KMS-11 (cell line): ENCODE measurements around the gene PTPRR.

Experiments used
- H2AFZ ChIP-seq: fragments of 200-600 bp; sonication (generic); 2 replicates; pipeline ENCODE4 v1.6.1; 2016; ENCODE audit warnings: antibody characterized with exemption, mixed run types, low read depth
- H3K27ac ChIP-seq: fragments of 200-600 bp; sonication (generic); 2 replicates; pipeline ENCODE4 v1.6.1; 2016; ENCODE audit warnings: mild to moderate bottlenecking, mixed run types
- H3K27me3 ChIP-seq: fragments of 200-600 bp; sonication (generic); 2 replicates; pipeline ENCODE4 v1.6.1; 2017; ENCODE audit warnings: mild to moderate bottlenecking, low read depth, mixed run types, moderate library complexity; ENCODE audit not compliant: insufficient read depth
- H3K36me3 ChIP-seq: fragments of 200-600 bp; sonication (generic); 2 replicates; pipeline ENCODE4 v1.6.1; 2017; ENCODE audit warnings: mild to moderate bottlenecking, mixed run types; ENCODE audit not compliant: insufficient read depth
- H3K4me1 ChIP-seq: fragments of 200-600 bp; sonication (generic); 2 replicates; pipeline ENCODE4 v1.6.1; 2016; ENCODE audit warnings: mild to moderate bottlenecking, low read depth, mixed run types; ENCODE audit not compliant: poor library complexity, severe bottlenecking
- H3K4me2 ChIP-seq: fragments of 200-600 bp; sonication (generic); 2 replicates; pipeline ENCODE4 v1.7.0; 2016; ENCODE audit warnings: mild to moderate bottlenecking, mixed run types
- H3K4me3 ChIP-seq: fragments of 200-600 bp; sonication (generic); IDR thresholded peaks from 2 replicates; pipeline ENCODE4 v1.6.1; 2017; ENCODE audit warnings: low read depth, low read length, mixed read lengths; ENCODE audit not compliant: insufficient read depth
- H3K79me2 ChIP-seq: fragments of 200-600 bp; sonication (generic); 2 replicates; pipeline ENCODE4 v1.6.1; 2016; ENCODE audit warnings: low read depth, mixed run types; ENCODE audit not compliant: insufficient read depth
- H3K9ac ChIP-seq: fragments of 200-600 bp; sonication (generic); 2 replicates; pipeline ENCODE4 v1.6.1; 2016; ENCODE audit warnings: mild to moderate bottlenecking, mixed run types
- H4K20me1 ChIP-seq: fragments of 200-600 bp; sonication (generic); 2 replicates; pipeline ENCODE4 v1.6.1; 2016; ENCODE audit warnings: mild to moderate bottlenecking, mixed run types; ENCODE audit not compliant: insufficient read depth
- CTCF ChIP-seq: fragments of 200-600 bp; sonication (generic); conservative IDR thresholded peaks from 2 replicates; pipeline ENCODE4 v1.6.1; 2017; ENCODE audit warnings: low read depth, mild to moderate bottlenecking, antibody characterized with exemption, low read length, moderate library complexity, mixed read lengths

Gene PTPRR

GRCh38 chr12:70757830-70758493 lies 162.6 kb downstream of the PTPRR start:
- Histone ChIP-seq H4K20me1 (no peaks in the 10 kb centered on the region), H3K4me1 (no peaks in the 10 kb centered on the region), H2AFZ (no peak overlapping the region), H3K9ac (no peak overlapping the region), H3K4me3 (no peak overlapping the region), H3K27ac (no peak overlapping the region), H3K36me3 (no peaks in the 10 kb centered on the region), H3K79me2 (no peaks in the 10 kb centered on the region), H3K27me3 (no peaks in the 10 kb centered on the region), H3K4me2 (no peak overlapping the region)
- no peak for TF ChIP-seq CTCF

GRCh38 chr12:70756791-70757190 lies 163.7 kb downstream of the PTPRR start:
- Histone ChIP-seq H3K4me3 (no peak overlapping the region), H3K79me2 (no peaks in the 10 kb centered on the region), H4K20me1 (no peaks in the 10 kb centered on the region), H3K4me1 (no peaks in the 10 kb centered on the region), H3K9ac (no peak overlapping the region), H2AFZ (no peak overlapping the region), H3K36me3 (no peaks in the 10 kb centered on the region), H3K27me3 (no peaks in the 10 kb centered on the region), H3K27ac (no peak overlapping the region), H3K4me2 (no peak overlapping the region)
- no peak for TF ChIP-seq CTCF

- Histone ChIP-seq H3K27ac (no peak overlapping the region), H3K27me3 (no peaks in the 10 kb centered on the region), H3K4me2 (no peak overlapping the region), H3K4me3 (no peak overlapping the region), H3K9ac (no peak overlapping the region), H4K20me1 (no peaks in the 10 kb centered on the region), H3K4me1 (no peaks in the 10 kb centered on the region), H3K36me3 (no peaks in the 10 kb centered on the region), H2AFZ (no peak overlapping the region), H3K79me2 (no peaks in the 10 kb centered on the region)
- TF ChIP-seq CTCF, result no peak
Observed at GRCh38 chr12:70756118-70756517, 164.4 kb downstream of the PTPRR start.

- TF ChIP-seq CTCF, result no peak
- H3K27me3 ChIP-seq, result no peaks in the 10 kb centered on the region
- H3K4me3 ChIP-seq, result no peak overlapping the region
- no peaks in the 10 kb centered on the region for H3K4me1 ChIP-seq
- H2AFZ ChIP-seq, result 0 out of 2 replicates have a peak overlapping the region, but pooled peaks have one; percentile 4
- H3K36me3 ChIP-seq, result no peaks in the 10 kb centered on the region
- no peaks in the 10 kb centered on the region for H4K20me1 ChIP-seq
- no peak overlapping the region for H3K27ac ChIP-seq
- no peak overlapping the region for H3K4me2 ChIP-seq
- no peaks in the 10 kb centered on the region for H3K79me2 ChIP-seq
- no peak overlapping the region for H3K9ac ChIP-seq
Observed at GRCh38 chr12:70754330-70754741, 166.2 kb downstream of the PTPRR start.
